ENCODE data around the gene NR2C1.

NR2C1 gene

GRCh38 chr12:95037906-95038305 is 35.5 kb downstream of the NR2C1 start:
- H3K4me3 ChIP-seq (ENCODE audit: low read depth, low read length): no peak overlapping the region
- no peak for TF ChIP-seq CTCF (conservative IDR thresholded peaks at IDR 0.05; ENCODE audit: low read depth, low read length)
- DNase-seq (ENCODE audit: low read depth): no peak

GRCh38 chr12:95034750-95035149 is 38.7 kb downstream of the NR2C1 start:
- no peak for DNase-seq (ENCODE audit: low read depth)
- TF ChIP-seq CTCF (conservative IDR thresholded peaks at IDR 0.05; ENCODE audit: low read depth, low read length): no peak
- H3K4me3 ChIP-seq (ENCODE audit: low read depth, low read length): no peak overlapping the region

- no peak for TF ChIP-seq CTCF (conservative IDR thresholded peaks at IDR 0.05; ENCODE audit: low read depth, low read length)
- peak; percentile 4 for DNase-seq (ENCODE audit: low read depth)
- H3K4me3 ChIP-seq (ENCODE audit: low read depth, low read length): no peak overlapping the region
Measured at GRCh38 chr12:95022477-95022876, 50.9 kb downstream of the NR2C1 start.

- no peak for DNase-seq (ENCODE audit: low read depth)
- no peak for TF ChIP-seq CTCF (conservative IDR thresholded peaks at IDR 0.05; ENCODE audit: low read depth, low read length)
- no peak overlapping the region for H3K4me3 ChIP-seq (ENCODE audit: low read depth, low read length)
Measured at GRCh38 chr12:95017482-95017881, 55.9 kb downstream of the NR2C1 start.

GRCh38 chr12:95016120-95016519 is 57.3 kb downstream of the NR2C1 start:
- TF ChIP-seq CTCF (conservative IDR thresholded peaks at IDR 0.05; ENCODE audit: low read depth, low read length): no peak
- no peak for DNase-seq (ENCODE audit: low read depth)
- no peak overlapping the region for H3K4me3 ChIP-seq (ENCODE audit: low read depth, low read length)

GRCh38 chr12:95014554-95014953 is 58.9 kb downstream of the NR2C1 start:
- TF ChIP-seq CTCF (conservative IDR thresholded peaks at IDR 0.05; ENCODE audit: low read depth, low read length): no peak
- no peak overlapping the region for H3K4me3 ChIP-seq (ENCODE audit: low read depth, low read length)
- no peak for DNase-seq (ENCODE audit: low read depth)

- no peak for DNase-seq (ENCODE audit: low read depth)
- no peak for TF ChIP-seq CTCF (conservative IDR thresholded peaks at IDR 0.05; ENCODE audit: low read depth, low read length)
- no peak overlapping the region for H3K4me3 ChIP-seq (ENCODE audit: low read depth, low read length)
Measured at GRCh38 chr12:95006206-95006605, 67.2 kb downstream of the NR2C1 start.

Measured in choroid plexus epithelial cell (primary cell).